ENCODE measurements around the gene SV2C. TPM values are rescaled to one million over a fixed set of nuclear protein-coding genes. Genes with fewer than 3 reads are reported as not detected.

SV2C gene
- total and polyA plus RNA-seq, 3 donors from 2014 or later, result 0.24 to 0.87 (median 0.56) TPM

DNA sequence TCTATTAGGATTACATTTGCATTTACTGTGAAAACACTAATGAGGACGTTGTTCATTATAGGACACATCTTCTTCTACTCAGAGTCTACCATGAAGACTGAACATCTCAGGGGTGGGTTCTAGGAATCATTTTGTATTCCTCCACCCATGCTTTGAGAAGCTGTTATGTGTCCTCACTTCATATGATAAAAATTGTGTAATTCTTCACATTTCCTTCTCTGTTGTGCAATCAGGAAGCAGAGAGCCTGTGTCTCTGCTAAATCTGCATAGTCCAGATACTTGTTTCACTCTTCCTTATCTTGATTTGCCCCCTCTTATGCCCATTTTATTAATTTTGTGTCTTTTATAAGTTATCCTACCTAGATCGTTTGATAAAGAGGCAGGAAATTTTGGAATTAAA lies 222.1 kb downstream of the SV2C start:
- intact Hi-C loops (cut with DNase I; ENCODE audit: low total_unique reads), result no loop called here
- H3K4me3 ChIP-seq, result no peak overlapping the region
- DNase-seq, result no peak
- no peak overlapping the region for H3K27ac ChIP-seq
- WGBS, 2 donors, result 73 to 80% methylated on average over 2 of the region's 2 CpGs
- no peaks in the 10 kb centered on the region for H3K4me1 ChIP-seq
- TF ChIP-seq CTCF (IDR thresholded peaks at IDR 0.05) (no peak), POLR2A (IDR thresholded peaks at IDR 0.05) (no peak)
- H3K27me3 ChIP-seq, result no peaks in the 10 kb centered on the region
- H3K9me3 ChIP-seq, result no peaks in the 10 kb centered on the region
- no peaks in the 10 kb centered on the region for H3K36me3 ChIP-seq (ENCODE audit: low read depth, missing control alignments)

DNA sequence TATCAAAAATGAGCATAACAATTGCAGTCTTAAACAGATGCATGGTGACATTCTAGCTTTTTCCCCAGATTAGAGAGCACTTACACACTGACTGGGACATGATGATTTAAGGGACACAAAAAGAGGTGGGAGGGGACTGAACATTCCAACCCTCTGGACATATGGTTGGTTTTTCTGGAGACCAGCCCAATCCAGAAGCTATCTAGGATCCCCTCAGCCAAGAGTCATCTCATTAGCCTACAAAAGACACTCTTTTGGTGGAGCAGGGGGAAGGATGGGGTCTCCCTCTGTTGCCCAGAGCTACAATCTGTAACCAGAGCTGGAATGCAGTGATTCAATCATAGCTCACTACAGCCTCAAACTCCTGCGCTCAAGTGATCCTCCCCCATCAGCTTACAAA lies 222.6 kb downstream of the SV2C start:
- intact Hi-C loops (cut with DNase I; ENCODE audit: low total_unique reads), result no loop called here
- no peak for DNase-seq
- Histone ChIP-seq H3K4me3 (no peak overlapping the region), H3K36me3 (ENCODE audit: low read depth, missing control alignments) (no peaks in the 10 kb centered on the region), H3K27ac (no peak overlapping the region), H3K27me3 (no peaks in the 10 kb centered on the region), H3K9me3 (no peaks in the 10 kb centered on the region), H3K4me1 (no peaks in the 10 kb centered on the region)
- TF ChIP-seq POLR2A (IDR thresholded peaks at IDR 0.05) (no peak), CTCF (IDR thresholded peaks at IDR 0.05) (no peak)
- 62 to 69% methylated on average over 1 of the region's 1 CpG for WGBS, 2 donors

DNA sequence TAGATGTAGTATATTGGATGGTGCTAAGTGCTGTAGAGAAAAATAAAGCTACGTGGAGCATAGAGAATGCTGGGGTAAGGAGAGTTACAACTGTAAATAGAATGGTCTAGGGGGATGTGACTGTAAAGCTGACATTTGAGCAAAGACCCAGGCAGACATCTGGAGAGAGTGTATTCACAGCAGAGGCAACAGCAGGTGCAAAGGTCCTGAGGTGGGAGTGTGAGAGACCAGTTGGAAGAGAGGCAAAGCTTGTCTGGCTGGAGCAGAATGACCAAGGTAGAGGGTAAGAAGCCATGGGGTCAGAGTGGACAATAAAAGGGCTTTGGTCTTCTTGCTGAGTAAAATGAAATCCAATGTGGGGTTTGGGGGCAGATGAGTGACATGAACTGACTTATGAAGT lies 227.0 kb downstream of the SV2C start:
- TF ChIP-seq POLR2A (IDR thresholded peaks at IDR 0.05), result no peak
- no peak for TF ChIP-seq CTCF (IDR thresholded peaks at IDR 0.05)
- no peaks in the 10 kb centered on the region for H3K27me3 ChIP-seq
- no peak for DNase-seq
- no peak overlapping the region for H3K4me3 ChIP-seq
- 81 to 92% methylated on average over 1 of the region's 1 CpG for WGBS, 2 donors
- H3K27ac ChIP-seq, result no peak overlapping the region
- intact Hi-C loops (cut with DNase I; ENCODE audit: low total_unique reads), result no loop called here
- no peaks in the 10 kb centered on the region for H3K9me3 ChIP-seq
- H3K4me1 ChIP-seq, result no peaks in the 10 kb centered on the region
- H3K36me3 ChIP-seq (ENCODE audit: low read depth, missing control alignments), result no peaks in the 10 kb centered on the region

- H3K27me3 ChIP-seq, result no peaks in the 10 kb centered on the region
- 88 to 89% methylated on average over 4 of the region's 4 CpGs for WGBS, 2 donors
- no peak overlapping the region for H3K27ac ChIP-seq
- DNase-seq, result no peak
- H3K4me1 ChIP-seq, result no peaks in the 10 kb centered on the region
- intact Hi-C loops (cut with DNase I; ENCODE audit: low total_unique reads), result no loop called here
- H3K4me3 ChIP-seq, result no peak overlapping the region
- no peak for TF ChIP-seq CTCF (IDR thresholded peaks at IDR 0.05)
- no peak for TF ChIP-seq POLR2A (IDR thresholded peaks at IDR 0.05)
- no peaks in the 10 kb centered on the region for H3K9me3 ChIP-seq
- no peaks in the 10 kb centered on the region for H3K36me3 ChIP-seq (ENCODE audit: low read depth, missing control alignments)
Measured at GRCh38 chr5:76312783-76313182, 229.6 kb downstream of the SV2C start.

DNA sequence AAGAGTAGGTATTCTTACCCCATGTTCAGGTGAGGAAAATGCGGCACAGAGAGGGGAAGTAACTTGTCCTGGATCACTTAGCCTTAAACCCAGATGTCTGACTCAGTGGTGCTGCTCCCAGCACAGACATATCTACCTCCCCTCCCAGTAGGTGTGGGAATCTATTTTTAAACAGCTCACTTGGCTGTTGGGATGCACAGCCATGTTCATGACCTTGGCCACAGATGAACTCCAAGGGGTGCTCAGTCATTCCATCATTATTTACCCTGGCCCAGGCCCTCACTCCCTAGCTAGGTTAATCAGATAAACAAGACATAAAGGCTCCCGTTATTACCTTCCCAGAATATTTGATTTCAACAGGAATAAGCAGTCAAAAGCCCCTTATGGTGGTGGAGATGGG lies 231.5 kb downstream of the SV2C start:
- intact Hi-C loops (cut with DNase I; ENCODE audit: low total_unique reads), result no loop called here
- Histone ChIP-seq H3K4me3 (no peak overlapping the region), H3K27me3 (no peaks in the 10 kb centered on the region), H3K27ac (no peak overlapping the region), H3K9me3 (no peaks in the 10 kb centered on the region), H3K4me1 (no peaks in the 10 kb centered on the region), H3K36me3 (ENCODE audit: low read depth, missing control alignments) (no peaks in the 10 kb centered on the region)
- TF ChIP-seq POLR2A (IDR thresholded peaks at IDR 0.05) (no peak), CTCF (IDR thresholded peaks at IDR 0.05) (no peak)
- DNase-seq, result no peak
- 57 to 66% methylated on average over 2 of the region's 2 CpGs for WGBS, 2 donors

Data from testis (tissue), 3 donors.